Caco-2 (cell line): Measurements from ENCODE around the gene METTL21C. TPM values are rescaled to one million over a fixed set of nuclear protein-coding genes. Genes with fewer than 3 reads are reported as not detected.

ENCODE experiments used
- BruUV-seq: library from RNA; stranded (reverse); fragments of 400-500 nt; replicated peaks from 2 replicates; lab custom pipeline; 2021; lab: Mats Ljungman, UMichigan
- CTCF ChIA-PET: fragments of 300-600 bp; sonication (Branson Sonifier 250); formaldehyde crosslinking; loops from one replicate; lab custom pipeline; 2022; ENCODE audit warnings: antibody characterized with exemption; lab: Charles Lee
- POLR2A ChIA-PET: fragments of 300-600 bp; sonication (Branson Sonifier 250); formaldehyde crosslinking; loops from one replicate; lab custom pipeline; 2022; ENCODE audit warnings: antibody characterized with exemption; lab: Charles Lee
- DNase-seq, 2 experiments: peaks; one replicate each; pipeline versions ENCODE4 v3.0.0 to v3.0.0-alpha.2; 2020 to 2022
- H3K27me3 ChIP-seq: replicated peaks from 2 replicates; pipeline ENCODE4 v1.6.0; 2011; ENCODE audit warnings: low read length; ENCODE audit not compliant: control insufficient read depth, insufficient read depth
- H3K36me3 ChIP-seq: 2 replicates; pipeline ENCODE4 v1.5.1; 2011; ENCODE audit warnings: low read length; ENCODE audit not compliant: control insufficient read depth, insufficient read depth
- H3K4me1 ChIP-seq: fragments of 250-450 bp; sonication (Bioruptor Pico); 2 replicates; pipeline ENCODE4 v1.5.1; 2020; ENCODE audit warnings: mild to moderate bottlenecking
- H3K4me3 ChIP-seq: 2 replicates; pipeline ENCODE4 v1.5.1; 2011; ENCODE audit warnings: low read depth, mild to moderate bottlenecking, control low read depth, low read length
- H3K9me3 ChIP-seq: fragments of 250-450 bp; sonication (Bioruptor Pico); 2 replicates; pipeline ENCODE4 v1.5.1; 2020; ENCODE audit warnings: mild to moderate bottlenecking, moderate library complexity
- H3K27ac Mint-ChIP-seq: one replicate; pipeline ENCODE4 v1.8.0; 2022; ENCODE audit warnings: mixed read lengths; ENCODE audit not compliant: unreplicated experiment
- H3K27me3 Mint-ChIP-seq: one replicate; pipeline ENCODE4 v1.8.0; 2022; ENCODE audit warnings: mixed read lengths; ENCODE audit not compliant: insufficient read depth, unreplicated experiment
- H3K36me3 Mint-ChIP-seq: one replicate; pipeline ENCODE4 v1.8.0; 2022; ENCODE audit warnings: mild to moderate bottlenecking, mixed read lengths; ENCODE audit not compliant: insufficient read depth, unreplicated experiment
- H3K4me1 Mint-ChIP-seq: one replicate; pipeline ENCODE4 v1.8.0; 2022; ENCODE audit warnings: low read depth, mixed read lengths; ENCODE audit not compliant: unreplicated experiment
- H3K4me3 Mint-ChIP-seq: one replicate; pipeline ENCODE4 v1.8.0; 2022; ENCODE audit warnings: mild to moderate bottlenecking, moderate library complexity, mixed read lengths; ENCODE audit not compliant: unreplicated experiment
- H3K9me3 Mint-ChIP-seq: one replicate; pipeline ENCODE4 v1.8.0; 2022; ENCODE audit warnings: mixed read lengths; ENCODE audit not compliant: unreplicated experiment
- CTCF ChIP-seq, 2 experiments: fragments of 200-600 bp in 1 of 2; IDR thresholded peaks; 1 replicate in 1 of 2; 2 replicates in 1 of 2; pipeline versions ENCODE4 v1.5.1 to v1.8.0; 2011 to 2022; ENCODE audit warnings: antibody characterized with exemption in 1 of 2, control low read depth in 1 of 2, inconsistent platforms in 1 of 2, low read depth in 1 of 2, low read length in 1 of 2, mild to moderate bottlenecking in 1 of 2, moderate library complexity in 1 of 2; ENCODE audit not compliant: insufficient read depth in 1 of 2, severe bottlenecking in 1 of 2, unreplicated experiment in 1 of 2
- intact Hi-C: fragments of 100-400 bp; cut with micrococcal nuclease; formaldehyde crosslinking; loops from one replicate; pipeline ENCODE4 v1.10.0; 2022; ENCODE audit not compliant: unreplicated experiment
- total RNA-seq: library from RNA; stranded (reverse); gene quantifications from 2 replicates; pipeline ENCODE4 v1.2.3, GENCODE V29; 2022

The METTL21C gene
- total RNA-seq, 1 experiment from 2014 or later, result not detected

- no peaks in the 10 kb centered on the region for H3K27me3 Mint-ChIP-seq
- H3K4me3 Mint-ChIP-seq, result no peak overlapping the region
- H3K4me1 ChIP-seq, result peaks cover 7% of the 10 kb centered on the region; the same call in 1 of the 2 replicates
- H3K36me3 Mint-ChIP-seq, result no peaks in the 10 kb centered on the region
- peaks cover 7% of the 10 kb centered on the region for H3K4me1 Mint-ChIP-seq
- no peaks in the 10 kb centered on the region for H3K27me3 ChIP-seq
- no TSS peak for BruUV-seq
- TF ChIP-seq CTCF (IDR thresholded peaks at IDR 0.05; ENCODE audit: insufficient read depth in 1 of 2, low read depth in 1 of 2, low read length in 1 of 2, severe bottlenecking in 1 of 2, unreplicated experiment in 1 of 2), result no peak
- H3K27ac Mint-ChIP-seq, result no peak overlapping the region
- H3K4me3 ChIP-seq, result no peak overlapping the region
- H3K36me3 ChIP-seq, result no peaks in the 10 kb centered on the region
- ChIA-PET CTCF (no interaction called here), POLR2A (no interaction called here)
- H3K9me3 Mint-ChIP-seq, result no peaks in the 10 kb centered on the region
- DNase-seq, result no peak
- intact Hi-C loops, result no loop called here
- H3K9me3 ChIP-seq, result no peaks in the 10 kb centered on the region
These were observed 4.0 kb downstream of the METTL21C start for GRCh38 chr13:102690883-102691282.

- Mint-ChIP-seq H3K36me3 (no peaks in the 10 kb centered on the region), H3K4me3 (no peak overlapping the region), H3K27ac (no peak overlapping the region), H3K9me3 (no peaks in the 10 kb centered on the region), H3K27me3 (no peaks in the 10 kb centered on the region), H3K4me1 (peaks cover 7% of the 10 kb centered on the region)
- DNase-seq, result no peak
- CTCF ChIA-PET, result no interaction called here
- no peak overlapping the region for H3K4me3 ChIP-seq
- H3K36me3 ChIP-seq, result no peaks in the 10 kb centered on the region
- H3K9me3 ChIP-seq, result no peaks in the 10 kb centered on the region
- intact Hi-C loops, result no loop called here
- POLR2A ChIA-PET, result no interaction called here
- peaks cover 7% of the 10 kb centered on the region; the same call in 1 of the 2 replicates for H3K4me1 ChIP-seq
- H3K27me3 ChIP-seq, result no peaks in the 10 kb centered on the region
- no peak for TF ChIP-seq CTCF (IDR thresholded peaks at IDR 0.05; ENCODE audit: insufficient read depth in 1 of 2, low read depth in 1 of 2, low read length in 1 of 2, severe bottlenecking in 1 of 2, unreplicated experiment in 1 of 2)
- no TSS peak for BruUV-seq
These were observed 6.4 kb downstream of the METTL21C start for GRCh38 chr13:102688306-102688973.

GRCh38 chr13:102687520-102687919, 7.3 kb downstream of the METTL21C start:
- Mint-ChIP-seq H3K36me3 (no peaks in the 10 kb centered on the region), H3K27ac (no peak overlapping the region), H3K4me3 (no peak overlapping the region), H3K4me1 (peaks cover 7% of the 10 kb centered on the region), H3K9me3 (no peaks in the 10 kb centered on the region), H3K27me3 (no peaks in the 10 kb centered on the region)
- H3K27me3 ChIP-seq, result no peaks in the 10 kb centered on the region
- intact Hi-C loops, result no loop called here
- peaks cover 7% of the 10 kb centered on the region; the same call in 1 of the 2 replicates for H3K4me1 ChIP-seq
- no peaks in the 10 kb centered on the region for H3K9me3 ChIP-seq
- CTCF ChIA-PET, result no interaction called here
- BruUV-seq, result no TSS peak
- no peak for DNase-seq
- TF ChIP-seq CTCF (IDR thresholded peaks at IDR 0.05; ENCODE audit: insufficient read depth in 1 of 2, low read depth in 1 of 2, low read length in 1 of 2, severe bottlenecking in 1 of 2, unreplicated experiment in 1 of 2), result no peak
- no peak overlapping the region for H3K4me3 ChIP-seq
- no peaks in the 10 kb centered on the region for H3K36me3 ChIP-seq
- POLR2A ChIA-PET, result no interaction called here
